ENCODE measurements around the gene CD68.

CD68 gene

GRCh38 chr17:7562208-7562605, 17.2 kb upstream of the CD68 start:
- H3K27me3 ChIP-seq, result no peaks in the 10 kb centered on the region
- H3K4me1 ChIP-seq, result peaks cover 40 to 59% (median 50%) of the 10 kb centered on the region in 10 experiments
- peaks cover 40 to 71% (median 50%) of the 10 kb centered on the region in 11 experiments for H3K36me3 ChIP-seq
- peak overlapping the region; percentile 81 to 98 (median 88) for H3K4me3 ChIP-seq
- H3K9me3 ChIP-seq (replicated peaks in 1 of 11), result no peaks in the 10 kb centered on the region
- peak overlapping the region; percentile 88 to 98 (median 94) for H3K9ac ChIP-seq
- H4K20me1 ChIP-seq, result peaks cover 4 to 51% (median 13%) of the 10 kb centered on the region in 11 experiments; a peak in 17 of 22 replicates
- peak overlapping the region; percentile 91 to 100 (median 96) for H3K4me2 ChIP-seq
- H3K27ac ChIP-seq, result peak overlapping the region; percentile 76 to 99 (median 97)
- no peak for TF ChIP-seq Cebpa-rat (IDR thresholded peaks at IDR 0.05)

GRCh38 chr17:7563115-7563869, 16.1 kb upstream of the CD68 start:
- H3K4me1 ChIP-seq, result peaks cover 31 to 48% (median 40%) of the 10 kb centered on the region in 10 experiments
- H3K9ac ChIP-seq, result peak overlapping the region; percentile 88 to 98 (median 94); a peak in 21 of 22 replicates
- TF ChIP-seq Cebpa-rat (IDR thresholded peaks at IDR 0.05), result no peak
- peaks cover 47 to 78% (median 57%) of the 10 kb centered on the region in 11 experiments for H3K36me3 ChIP-seq
- peak overlapping the region in 9 of 11 experiments; percentile 20 to 99 (median 97); a peak in 13 of 22 replicates for H3K27ac ChIP-seq
- H3K27me3 ChIP-seq, result no peaks in the 10 kb centered on the region
- peak overlapping the region; percentile 81 to 98 (median 88) for H3K4me3 ChIP-seq
- peaks cover 4 to 57% (median 13%) of the 10 kb centered on the region in 11 experiments; a peak in 17 of 22 replicates for H4K20me1 ChIP-seq
- H3K4me2 ChIP-seq, result peak overlapping the region; percentile 91 to 100 (median 96)
- H3K9me3 ChIP-seq (replicated peaks in 1 of 11), result no peaks in the 10 kb centered on the region

GRCh38 chr17:7569571-7569970, 9.9 kb upstream of the CD68 start:
- Histone ChIP-seq H3K36me3 (peaks cover 72 to 82% (median 81%) of the 10 kb centered on the region in 11 experiments), H3K27me3 (no peaks in the 10 kb centered on the region), H3K4me2 (peak overlapping the region in 2 of 11 experiments; percentile 3 to 95; a peak in 1 of 22 replicates), H4K20me1 (peaks cover 15 to 68% (median 24%) of the 10 kb centered on the region in 11 experiments), H3K27ac (no peak overlapping the region; a peak in 1 of 22 replicates), H3K9me3 (replicated peaks in 1 of 11) (peaks cover 0 to 4% (median 0%) of the 10 kb centered on the region in 11 experiments; a peak in 5 of 22 replicates), H3K4me1 (peaks cover 10 to 41% (median 21%) of the 10 kb centered on the region in 10 experiments), H3K4me3 (no peak overlapping the region), H3K9ac (peak overlapping the region in 6 of 11 experiments; percentile 4 to 91 (median 35); a peak in 4 of 22 replicates)
- no peak for TF ChIP-seq Cebpa-rat (IDR thresholded peaks at IDR 0.05)

- peaks cover 0 to 4% (median 0%) of the 10 kb centered on the region in 11 experiments; a peak in 5 of 22 replicates for H3K9me3 ChIP-seq (replicated peaks in 1 of 11)
- peaks cover 72 to 82% (median 81%) of the 10 kb centered on the region in 11 experiments for H3K36me3 ChIP-seq
- H3K4me1 ChIP-seq, result peaks cover 17 to 35% (median 27%) of the 10 kb centered on the region in 10 experiments
- H3K4me3 ChIP-seq, result no peak overlapping the region
- peak overlapping the region in 4 of 11 experiments; percentile 87 to 100 (median 91); a peak in 3 of 22 replicates for H3K27ac ChIP-seq
- H3K27me3 ChIP-seq, result no peaks in the 10 kb centered on the region
- H4K20me1 ChIP-seq, result peaks cover 17 to 68% (median 27%) of the 10 kb centered on the region in 11 experiments
- H3K4me2 ChIP-seq, result peak overlapping the region in 6 of 11 experiments; percentile 70 to 95 (median 90); a peak in 7 of 22 replicates
- no peak for TF ChIP-seq Cebpa-rat (IDR thresholded peaks at IDR 0.05)
- H3K9ac ChIP-seq, result peak overlapping the region in 9 of 11 experiments; percentile 14 to 100 (median 87); a peak in 9 of 22 replicates
Observed at GRCh38 chr17:7570351-7570750, 9.1 kb upstream of the CD68 start.

GRCh38 chr17:7572338-7572587, 7.2 kb upstream of the CD68 start:
- H3K9me3 ChIP-seq (replicated peaks in 1 of 11), result peaks cover 0 to 4% (median 0%) of the 10 kb centered on the region in 11 experiments; a peak in 5 of 22 replicates
- H3K4me3 ChIP-seq, result peak overlapping the region; percentile 55 to 100 (median 66)
- H4K20me1 ChIP-seq, result peaks cover 36 to 70% (median 46%) of the 10 kb centered on the region in 11 experiments
- H3K27me3 ChIP-seq, result no peaks in the 10 kb centered on the region
- H3K27ac ChIP-seq, result peak overlapping the region; percentile 76 to 100 (median 91)
- no peak for TF ChIP-seq Cebpa-rat (IDR thresholded peaks at IDR 0.05)
- peaks cover 72 to 82% (median 81%) of the 10 kb centered on the region in 11 experiments for H3K36me3 ChIP-seq
- peak overlapping the region; percentile 83 to 100 (median 91) for H3K9ac ChIP-seq
- peak overlapping the region; percentile 79 to 95 (median 92) for H3K4me2 ChIP-seq
- peaks cover 36 to 52% (median 46%) of the 10 kb centered on the region in 10 experiments for H3K4me1 ChIP-seq

GRCh38 chr17:7572588-7573323, 6.7 kb upstream of the CD68 start:
- peak overlapping the region in 10 of 11 experiments; percentile 1 to 50 (median 33); a peak in 16 of 22 replicates for H3K4me2 ChIP-seq
- peak overlapping the region; percentile 97 to 100 (median 99) for H3K4me3 ChIP-seq
- peak overlapping the region; percentile 99 to 100 (median 100) for H3K9ac ChIP-seq
- H3K27me3 ChIP-seq, result no peaks in the 10 kb centered on the region
- peak overlapping the region; percentile 99 to 100 (median 100) for H3K27ac ChIP-seq
- peaks cover 41 to 57% (median 51%) of the 10 kb centered on the region in 10 experiments for H3K4me1 ChIP-seq
- peaks cover 0 to 4% (median 0%) of the 10 kb centered on the region in 11 experiments; a peak in 5 of 22 replicates for H3K9me3 ChIP-seq (replicated peaks in 1 of 11)
- peaks cover 72 to 82% (median 81%) of the 10 kb centered on the region in 11 experiments for H3K36me3 ChIP-seq
- TF ChIP-seq Cebpa-rat (IDR thresholded peaks at IDR 0.05), result no peak
- peaks cover 41 to 70% (median 50%) of the 10 kb centered on the region in 11 experiments for H4K20me1 ChIP-seq

GRCh38 chr17:7573324-7574080, 5.9 kb upstream of the CD68 start:
- peak overlapping the region; percentile 81 to 100 (median 98) for H3K4me2 ChIP-seq
- peak overlapping the region; percentile 97 to 100 (median 99) for H3K4me3 ChIP-seq
- H3K9ac ChIP-seq, result peak overlapping the region; percentile 99 to 100 (median 100)
- H3K27ac ChIP-seq, result peak overlapping the region; percentile 99 to 100 (median 100)
- peaks cover 48 to 64% (median 58%) of the 10 kb centered on the region in 10 experiments for H3K4me1 ChIP-seq
- H3K27me3 ChIP-seq, result no peaks in the 10 kb centered on the region
- peaks cover 49 to 75% (median 58%) of the 10 kb centered on the region in 11 experiments for H4K20me1 ChIP-seq
- peaks cover 76 to 85% (median 84%) of the 10 kb centered on the region in 11 experiments for H3K36me3 ChIP-seq
- H3K9me3 ChIP-seq (replicated peaks in 1 of 11), result peaks cover 0 to 4% (median 0%) of the 10 kb centered on the region in 11 experiments; a peak in 5 of 22 replicates
- peak; percentile 55 to 98 (median 91); a peak in 21 of 22 replicates for TF ChIP-seq Cebpa-rat (IDR thresholded peaks at IDR 0.05)
